Measurements from ENCODE around the gene BTG4. TPM values are rescaled to one million over a fixed set of nuclear protein-coding genes. Genes with fewer than 3 reads are reported as not detected.

The BTG4 gene
- total and polyA plus RNA-seq, 2 donors (not counting 3 experiments of a cell fraction or from before 2014, with no cell fraction given), result not detected

- dilution Hi-C loops (cut with MboI; ENCODE audit: extremely low pct_ligation_motif_present, low sequenced_read_pairs), result no loop called here
Observed at GRCh38 chr11:111477898-111478297, 34.3 kb downstream of the BTG4 start.

More at GRCh38 chr11:111477898-111478297, 34.3 kb downstream of the BTG4 start:
- H3K4me3 ChIP-seq (replicated peaks in 1 of 3; ENCODE audit: insufficient read depth in 1 of 3, low read depth in 1 of 3, low read length in 3 of 3), result no peak overlapping the region
- H2AFZ ChIP-seq (ENCODE audit: low read depth, low read length), result no peak overlapping the region
- intact Hi-C loops (cut with micrococcal nuclease), result no loop called here
- no peaks in the 10 kb centered on the region for H3K4me1 ChIP-seq (ENCODE audit: control insufficient read depth, extremely low read depth, insufficient read depth, low read length)
- no peaks in the 10 kb centered on the region for H4K20me1 ChIP-seq (replicated peaks; ENCODE audit: control insufficient read depth, extremely low read depth, insufficient read depth, low read length)
- ChIA-PET POLR2A (no interaction called here), CTCF (no interaction called here)
- no peaks in the 10 kb centered on the region for H3K9me3 ChIP-seq (replicated peaks; ENCODE audit: control insufficient read depth, insufficient read depth, low read length)
- no peak for DNase-seq (ENCODE audit: low read depth, low spot score)
- H3K27ac ChIP-seq (ENCODE audit: insufficient read depth, low read depth, low read length), result no peak overlapping the region
- H3K4me2 ChIP-seq (ENCODE audit: insufficient read depth, low read length), result no peak overlapping the region
- no peaks in the 10 kb centered on the region for H3K36me3 ChIP-seq (ENCODE audit: control insufficient read depth in 2 of 2, extremely low read depth in 1 of 2, insufficient read depth in 2 of 2, low read length in 2 of 2)
- H3K9ac ChIP-seq (replicated peaks; ENCODE audit: extremely low read depth, insufficient read depth, low read length), result no peak overlapping the region
- no peaks in the 10 kb centered on the region for H3K79me2 ChIP-seq (ENCODE audit: control insufficient read depth, insufficient read depth, low read length)
- FAIRE-seq, result no peak
- no peaks in the 10 kb centered on the region for H3K9me1 ChIP-seq (replicated peaks; ENCODE audit: control insufficient read depth, extremely low read depth, insufficient read depth, low read length)
- no TSS peak for BruUV-seq (replicated peaks)
- no peaks in the 10 kb centered on the region for H3K27me3 ChIP-seq (ENCODE audit: control insufficient read depth in 2 of 2, insufficient read depth in 2 of 2, low read length in 2 of 2)
- TF ChIP-seq POLR2A (IDR thresholded peaks at IDR 0.05; ENCODE audit: low read depth, low read length) (no peak), POLR2AphosphoS5 (IDR thresholded peaks at IDR 0.05; ENCODE audit: insufficient read depth, low read depth, low read length) (no peak), GATA2 (IDR thresholded peaks at IDR 0.05; ENCODE audit: insufficient read depth, insufficient read length, low read depth, low read length) (no peak), CTCF (IDR thresholded peaks at IDR 0.05; ENCODE audit: extremely low read depth in 1 of 2, insufficient read depth in 1 of 2, low read depth in 1 of 2, low read length in 2 of 2) (no peak), JUN (IDR thresholded peaks at IDR 0.05; ENCODE audit: borderline replicate concordance, insufficient read depth, insufficient read length, low read depth) (no peak), MAX (IDR thresholded peaks at IDR 0.05; ENCODE audit: insufficient read depth, insufficient read length) (no peak), FOS (IDR thresholded peaks at IDR 0.05; ENCODE audit: borderline replicate concordance, insufficient read depth, low read length) (no peak), MYC (IDR thresholded peaks at IDR 0.05; ENCODE audit: low read depth, low read length) (no peak), EZH2 (IDR thresholded peaks at IDR 0.05; ENCODE audit: borderline replicate concordance, low read depth, low read length, severe bottlenecking) (no peak)
